Ectodermal cell (in vitro differentiated cells): ENCODE data around the gene NUTM2B.
"Not testable (repeated sequence)": the region's sequence is repeated elsewhere in the genome, so short reads cannot be mapped to it uniquely, and the experiment has no call there.

Experiments
- H3K27ac ChIP-seq: 2 replicates; pipeline ENCODE4 v1.7.0; 2013; ENCODE audit warnings: mild to moderate bottlenecking, low read depth, low read length; ENCODE audit not compliant: insufficient read depth, poor library complexity, severe bottlenecking
- H3K27me3 ChIP-seq: 2 replicates; pipeline ENCODE4 v1.7.0; 2013; ENCODE audit warnings: mild to moderate bottlenecking, low read length; ENCODE audit not compliant: insufficient read depth, control insufficient read depth, poor library complexity, severe bottlenecking
- H3K36me3 ChIP-seq: one replicate; pipeline ENCODE4 v1.7.0; 2013; ENCODE audit warnings: low read length; ENCODE audit not compliant: control insufficient read depth, insufficient read depth
- H3K4me1 ChIP-seq: one replicate; pipeline ENCODE4 v1.7.0; 2013; ENCODE audit warnings: low read length; ENCODE audit not compliant: control insufficient read depth, insufficient read depth
- H3K4me3 ChIP-seq: 2 replicates; pipeline ENCODE4 v1.7.0; 2013; ENCODE audit warnings: low read depth, low read length, control low read depth; ENCODE audit not compliant: insufficient read depth
- H3K9me3 ChIP-seq: 2 replicates; pipeline ENCODE4 v1.7.0; 2013; ENCODE audit warnings: mild to moderate bottlenecking, low read length, moderate library complexity; ENCODE audit not compliant: control insufficient read depth
- WGBS, 2 experiments: methylation state at CpG; one replicate each; pipeline ENCODE4 v1.1.7; 2013; ENCODE audit warnings: missing lambda C conversion rate in 2 of 2; 5-methylcytosine and 5-hydroxymethylcytosine counted together

The NUTM2B gene

GRCh38 chr10:79687406-79688150 is 15.4 kb upstream of the NUTM2B start:
- not testable (repeated sequence) for H3K4me1 ChIP-seq, H3K27ac ChIP-seq, H3K9me3 ChIP-seq, H3K36me3 ChIP-seq, H3K4me3 ChIP-seq, H3K27me3 ChIP-seq
- 95 to 96% methylated on average over 6 of the region's 6 CpGs for WGBS, 2 experiments

GRCh38 chr10:79688798-79689197 is 14.2 kb upstream of the NUTM2B start:
- not testable (repeated sequence) for H3K4me3 ChIP-seq, H3K27me3 ChIP-seq, H3K27ac ChIP-seq, H3K36me3 ChIP-seq, H3K9me3 ChIP-seq, H3K4me1 ChIP-seq
- 94 to 95% methylated on average over 3 of the region's 4 CpGs for WGBS, 2 experiments

- H3K4me1 ChIP-seq, H3K36me3 ChIP-seq, H3K4me3 ChIP-seq, H3K27ac ChIP-seq, H3K9me3 ChIP-seq, H3K27me3 ChIP-seq: not testable (repeated sequence)
- no CpG with 5 or more reads among the region's 6 CpGs for WGBS, 2 experiments
These were observed 6.4 kb upstream of the NUTM2B start for GRCh38 chr10:79696596-79696995.

DNA sequence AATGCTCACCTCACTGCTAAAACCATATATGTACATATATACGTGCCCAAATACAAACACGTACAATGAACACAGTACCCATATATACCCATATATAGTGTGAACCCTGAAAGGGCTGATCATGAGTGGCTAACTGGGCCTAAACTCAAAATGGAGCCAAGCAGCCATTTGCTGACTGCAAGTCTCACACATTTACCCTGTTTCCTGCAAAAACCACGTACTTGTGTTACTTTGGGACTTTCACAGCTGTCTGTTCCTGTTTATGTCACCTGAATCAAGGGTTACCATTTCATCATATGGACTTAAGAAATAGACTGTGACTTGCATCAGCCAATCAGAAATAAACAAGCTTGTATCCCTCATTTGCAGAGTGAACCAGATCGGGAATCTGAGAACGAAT is 5.9 kb upstream of the NUTM2B start:
- not testable (repeated sequence) for H3K4me3 ChIP-seq, H3K36me3 ChIP-seq, H3K4me1 ChIP-seq, H3K9me3 ChIP-seq, H3K27me3 ChIP-seq, H3K27ac ChIP-seq
- 89% methylated on average over 1 of the region's 5 CpGs; no CpG with 5 or more reads in 1 of the 2 experiments for WGBS, 2 experiments

DNA sequence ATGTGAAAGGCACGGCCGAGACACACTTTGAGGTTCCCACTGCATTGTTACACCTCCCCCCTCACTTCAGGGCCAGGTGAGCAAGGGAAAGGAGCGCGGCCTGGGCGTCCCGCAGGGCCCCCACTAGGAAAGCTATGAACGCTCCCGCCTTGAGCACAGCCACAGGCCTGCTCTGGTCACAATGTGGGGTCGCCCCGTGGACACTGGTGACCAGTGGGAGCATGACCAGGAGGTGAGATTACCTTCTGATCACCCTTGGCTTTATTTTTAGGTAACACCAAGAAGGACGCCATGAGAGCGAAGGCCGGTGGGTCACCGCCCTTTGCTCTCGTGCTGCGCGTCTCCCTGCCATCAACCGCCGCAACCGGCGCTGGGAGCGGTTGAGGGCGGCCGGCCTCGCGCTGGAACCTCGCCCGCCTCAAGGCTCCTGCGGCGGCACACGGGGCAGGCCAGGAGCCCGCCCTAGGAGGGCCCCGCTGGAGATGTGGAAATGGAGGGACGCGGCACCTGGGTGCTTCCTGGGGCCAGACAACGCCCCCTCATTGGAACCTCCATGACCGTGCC is 2.6 kb upstream of the NUTM2B start:
- H3K4me1 ChIP-seq, H3K27ac ChIP-seq, H3K36me3 ChIP-seq, H3K27me3 ChIP-seq, H3K4me3 ChIP-seq, H3K9me3 ChIP-seq: not testable (repeated sequence)
- WGBS, 2 experiments: 94 to 97% methylated on average over 19 to 26 of the region's 37 CpGs

DNA sequence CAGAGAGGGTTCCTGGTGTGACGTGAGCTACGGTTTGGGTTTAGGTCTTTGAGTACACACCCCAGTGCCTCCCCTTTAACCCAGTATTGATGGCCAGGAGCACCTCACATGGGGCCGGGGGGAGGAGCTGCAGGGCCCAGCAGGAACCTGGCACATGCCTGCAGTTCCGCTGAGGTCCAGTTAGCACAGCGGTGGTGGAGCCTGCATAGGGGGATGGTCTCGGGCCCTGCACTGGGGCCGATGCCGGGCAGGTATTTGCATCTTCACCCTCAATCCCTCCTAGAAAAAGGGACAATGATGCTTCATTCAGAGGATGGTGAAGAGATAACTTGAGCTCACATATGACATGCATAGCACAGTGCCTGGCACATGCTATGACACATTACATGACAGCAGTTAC is 4.0 kb downstream of the NUTM2B start:
- not testable (repeated sequence) for H3K4me1 ChIP-seq, H3K27me3 ChIP-seq, H3K27ac ChIP-seq, H3K36me3 ChIP-seq, H3K9me3 ChIP-seq, H3K4me3 ChIP-seq
- WGBS, 2 experiments: 79 to 97% methylated on average over 4 of the region's 8 CpGs

GRCh38 chr10:79714976-79715375 is 11.9 kb downstream of the NUTM2B start:
- not testable (repeated sequence) for H3K4me3 ChIP-seq, H3K4me1 ChIP-seq, H3K9me3 ChIP-seq, H3K27me3 ChIP-seq, H3K27ac ChIP-seq, H3K36me3 ChIP-seq
- WGBS, 2 experiments: no CpG with 5 or more reads among the region's 3 CpGs

GRCh38 chr10:79716917-79717579 is 14.0 kb downstream of the NUTM2B start:
- H3K4me1 ChIP-seq, H3K4me3 ChIP-seq, H3K27me3 ChIP-seq, H3K27ac ChIP-seq, H3K9me3 ChIP-seq, H3K36me3 ChIP-seq: not testable (repeated sequence)
- WGBS, 2 experiments: no CpG with 5 or more reads among the region's 4 CpGs

DNA sequence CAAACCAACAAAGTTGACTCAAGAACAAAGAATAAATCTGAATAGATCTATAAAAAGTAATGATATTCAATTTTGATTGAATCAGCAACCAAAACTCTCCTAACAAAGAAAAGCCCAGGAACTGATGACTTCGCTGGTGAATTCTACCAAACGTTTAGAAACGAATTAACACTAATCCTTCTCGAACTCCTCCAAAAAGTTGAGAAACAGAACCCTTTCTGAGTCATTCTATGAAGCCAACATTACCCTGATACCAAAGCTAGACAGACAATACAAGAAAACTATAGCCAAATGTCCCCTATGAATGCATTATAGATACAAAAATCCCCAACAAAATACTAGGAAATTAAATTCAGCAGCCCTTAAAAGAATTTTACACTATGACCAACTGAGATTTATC is 17.0 kb downstream of the NUTM2B start:
- no CpG with 5 or more reads among the region's 4 CpGs for WGBS, 2 experiments
- H3K36me3 ChIP-seq, H3K4me1 ChIP-seq, H3K9me3 ChIP-seq, H3K27me3 ChIP-seq, H3K27ac ChIP-seq, H3K4me3 ChIP-seq: not testable (repeated sequence)

- H3K4me3 ChIP-seq, H3K4me1 ChIP-seq: not testable (repeated sequence)
- 78 to 100% methylated on average over 1 of the region's 1 CpG for WGBS, 2 experiments
These were observed 23.6 kb downstream of the NUTM2B start for GRCh38 chr10:79726620-79727019.

More at GRCh38 chr10:79726620-79727019, 23.6 kb downstream of the NUTM2B start:
- H3K27me3 ChIP-seq, H3K36me3 ChIP-seq, H3K9me3 ChIP-seq, H3K27ac ChIP-seq: not testable (repeated sequence)
